B cell (primary cell): Measurements from ENCODE around the gene CHCHD6.

Experiments used
- CTCF ChIP-seq: fragments of 200-600 bp; IDR thresholded peaks from one replicate; pipeline ENCODE4 v1.8.0; 2022; ENCODE audit warnings: antibody characterized with exemption, mild to moderate bottlenecking
- EZH2 ChIP-seq: IDR thresholded peaks from 2 replicates; pipeline ENCODE4 v1.6.1; 2012; ENCODE audit warnings: borderline replicate concordance, low read depth, mild to moderate bottlenecking, moderate library complexity, low read length; ENCODE audit not compliant: insufficient read depth, poor library complexity, severe bottlenecking

DNA sequence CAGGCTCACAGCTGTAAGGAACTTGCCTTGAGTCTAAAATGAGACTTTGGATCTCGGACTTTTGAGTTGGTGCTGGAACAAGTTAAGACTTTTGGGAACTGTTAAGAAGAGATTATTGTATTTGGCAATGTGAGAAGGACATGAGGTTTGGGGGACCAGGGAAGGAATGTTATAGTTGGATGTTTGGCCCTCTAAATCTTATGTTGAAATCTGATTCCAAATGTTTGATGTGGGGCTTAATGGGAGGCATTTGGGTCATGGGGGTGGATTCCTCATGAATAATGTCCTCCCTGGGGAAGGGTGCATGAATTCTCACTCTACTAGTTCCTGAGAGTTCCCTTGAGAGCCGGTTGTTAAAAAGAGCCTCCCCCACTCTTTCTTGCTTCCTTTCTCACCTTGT, 18.5 kb upstream of the CHCHD6 start:
- TF ChIP-seq CTCF = no peak
- no peak for TF ChIP-seq EZH2
